Measurements from ENCODE around the gene DNAJB6.

The DNAJB6 gene

GRCh38 chr7:157405914-157406810, 69.4 kb downstream of the DNAJB6 start:
- H2AFZ ChIP-seq (ENCODE audit: low read depth, low read length) = no peak overlapping the region
- no peaks in the 10 kb centered on the region for H3K4me1 ChIP-seq (ENCODE audit: insufficient read depth, low read length)
- no peak overlapping the region for H3K27ac ChIP-seq (ENCODE audit: low read length)
- peaks cover 78% of the 10 kb centered on the region for H3K36me3 ChIP-seq (ENCODE audit: insufficient read depth, low read length)
- no peak overlapping the region for H3K4me3 ChIP-seq (ENCODE audit: low read depth in 1 of 2, low read length in 2 of 2)
- H3K27me3 ChIP-seq (ENCODE audit: insufficient read depth, low read length, poor library complexity) = no peaks in the 10 kb centered on the region
- DNase-seq (no peak), ATAC-seq (ENCODE audit: insufficient read depth, low read depth) (no peak)
- no peak overlapping the region for H3K4me2 ChIP-seq (ENCODE audit: insufficient read depth, low read length)
- peaks cover 64% of the 10 kb centered on the region for H4K20me1 ChIP-seq (ENCODE audit: insufficient read depth, low read length)
- peaks cover 26% of the 10 kb centered on the region; the same call in 1 of the 2 replicates for H3K79me2 ChIP-seq (ENCODE audit: insufficient read depth, low read length)
- H3K9ac ChIP-seq (ENCODE audit: low read depth, low read length) = no peak overlapping the region
- no peak for TF ChIP-seq EZH2 (IDR thresholded peaks at IDR 0.05; ENCODE audit: borderline replicate concordance, low read depth, low read length, severe bottlenecking)
- TF ChIP-seq CTCF (IDR thresholded peaks at IDR 0.05; ENCODE audit: borderline replicate concordance, extremely low read depth, low read length, poor library complexity, severe bottlenecking) = peak; percentile 28
- no peaks in the 10 kb centered on the region for H3K9me3 ChIP-seq (ENCODE audit: insufficient read depth, low read length, severe bottlenecking)

DNA sequence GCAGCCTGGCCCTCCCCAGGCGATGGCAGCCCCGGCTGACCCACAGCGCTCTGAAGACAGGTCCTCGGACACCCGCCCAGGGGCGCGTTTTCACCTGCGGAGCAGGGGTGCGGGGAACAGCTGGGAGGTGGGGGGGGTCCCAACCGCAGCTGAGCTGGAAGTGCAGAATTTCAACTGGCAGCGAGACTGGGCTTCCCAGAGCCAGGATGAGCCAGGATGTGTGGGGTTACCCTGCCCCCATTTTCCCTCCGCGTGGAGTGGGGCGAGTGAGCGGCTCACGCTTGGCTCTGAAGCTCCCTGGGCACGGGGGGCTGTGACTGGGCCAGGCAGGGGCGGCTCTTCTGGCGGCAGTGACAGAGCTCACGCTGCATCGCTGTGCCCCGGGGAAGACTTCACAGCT, 70.2 kb downstream of the DNAJB6 start:
- peaks cover 60% of the 10 kb centered on the region for H4K20me1 ChIP-seq (ENCODE audit: insufficient read depth, low read length)
- no peaks in the 10 kb centered on the region for H3K9me3 ChIP-seq (ENCODE audit: insufficient read depth, low read length, severe bottlenecking)
- peaks cover 26% of the 10 kb centered on the region; the same call in 1 of the 2 replicates for H3K79me2 ChIP-seq (ENCODE audit: insufficient read depth, low read length)
- H3K4me2 ChIP-seq (ENCODE audit: insufficient read depth, low read length) = no peak overlapping the region
- no peak overlapping the region for H3K27ac ChIP-seq (ENCODE audit: low read length)
- no peak overlapping the region for H2AFZ ChIP-seq (ENCODE audit: low read depth, low read length)
- H3K9ac ChIP-seq (ENCODE audit: low read depth, low read length) = no peak overlapping the region
- no peaks in the 10 kb centered on the region for H3K27me3 ChIP-seq (ENCODE audit: insufficient read depth, low read length, poor library complexity)
- no peaks in the 10 kb centered on the region for H3K4me1 ChIP-seq (ENCODE audit: insufficient read depth, low read length)
- TF ChIP-seq CTCF (IDR thresholded peaks at IDR 0.05; ENCODE audit: borderline replicate concordance, extremely low read depth, low read length, poor library complexity, severe bottlenecking) = no peak
- no peak for TF ChIP-seq EZH2 (IDR thresholded peaks at IDR 0.05; ENCODE audit: borderline replicate concordance, low read depth, low read length, severe bottlenecking)
- peaks cover 78% of the 10 kb centered on the region for H3K36me3 ChIP-seq (ENCODE audit: insufficient read depth, low read length)
- no peak overlapping the region for H3K4me3 ChIP-seq (ENCODE audit: low read depth in 1 of 2, low read length in 2 of 2)
- DNase-seq = no peak
- no peak for ATAC-seq (ENCODE audit: insufficient read depth, low read depth)

- Histone ChIP-seq H3K9me3 (ENCODE audit: insufficient read depth, low read length, severe bottlenecking) (no peaks in the 10 kb centered on the region), H3K4me1 (ENCODE audit: insufficient read depth, low read length) (no peaks in the 10 kb centered on the region), H4K20me1 (ENCODE audit: insufficient read depth, low read length) (peaks cover 56% of the 10 kb centered on the region), H3K4me3 (ENCODE audit: low read depth in 1 of 2, low read length in 2 of 2) (no peak overlapping the region), H3K79me2 (ENCODE audit: insufficient read depth, low read length) (peaks cover 22% of the 10 kb centered on the region; the same call in 1 of the 2 replicates), H3K36me3 (ENCODE audit: insufficient read depth, low read length) (peaks cover 85% of the 10 kb centered on the region), H3K27ac (ENCODE audit: low read length) (no peak overlapping the region), H2AFZ (ENCODE audit: low read depth, low read length) (no peak overlapping the region), H3K9ac (ENCODE audit: low read depth, low read length) (no peak overlapping the region), H3K27me3 (ENCODE audit: insufficient read depth, low read length, poor library complexity) (no peaks in the 10 kb centered on the region), H3K4me2 (ENCODE audit: insufficient read depth, low read length) (no peak overlapping the region)
- TF ChIP-seq CTCF (IDR thresholded peaks at IDR 0.05; ENCODE audit: borderline replicate concordance, extremely low read depth, low read length, poor library complexity, severe bottlenecking) (no peak), EZH2 (IDR thresholded peaks at IDR 0.05; ENCODE audit: borderline replicate concordance, low read depth, low read length, severe bottlenecking) (no peak)
- ATAC-seq (ENCODE audit: insufficient read depth, low read depth) (no peak), DNase-seq (no peak)
Observed at GRCh38 chr7:157407512-157408257, 70.9 kb downstream of the DNAJB6 start.
